ENCODE results near the gene MYO16.

- no peak for TF ChIP-seq CTCF (conservative IDR thresholded peaks at IDR 0.05)
- TF ChIP-seq ZFX (IDR thresholded peaks at IDR 0.05) = no peak
Measured at GRCh38 chr13:109211616-109212015, 582.2 kb downstream of the MYO16 start.

Measured in C4-2B (cell line).